Endodermal cell (in vitro differentiated cells): ENCODE measurements around the gene BTBD2. TPM values are rescaled to one million over a fixed set of nuclear protein-coding genes. Genes with fewer than 3 reads are reported as not detected.
A peak's percentile ranks its signal among the peaks of the same experiment; 100 is the strongest.

Source experiments
- DNase-seq: peaks from one replicate; pipeline ENCODE4 v3.0.0-alpha.2; 2017
- H3K27ac ChIP-seq: 2 replicates; pipeline ENCODE4 v1.5.1; 2013; ENCODE audit warnings: mild to moderate bottlenecking, low read depth, low read length, moderate library complexity
- H3K27me3 ChIP-seq: 2 replicates; pipeline ENCODE4 v1.6.1; 2013; ENCODE audit warnings: mild to moderate bottlenecking, low read length, moderate library complexity; ENCODE audit not compliant: insufficient read depth, control insufficient read depth, poor library complexity, severe bottlenecking
- H3K36me3 ChIP-seq: 2 replicates; pipeline ENCODE4 v1.7.0; 2013; ENCODE audit warnings: mild to moderate bottlenecking, low read length, moderate library complexity; ENCODE audit not compliant: control insufficient read depth, insufficient read depth
- H3K4me1 ChIP-seq: one replicate; pipeline ENCODE4 v1.7.0; 2013; ENCODE audit warnings: low read length; ENCODE audit not compliant: control insufficient read depth, insufficient read depth
- H3K4me3 ChIP-seq: 2 replicates; pipeline ENCODE4 v1.5.1; 2013; ENCODE audit warnings: mild to moderate bottlenecking, low read length, moderate library complexity
- H3K9ac ChIP-seq: 2 replicates; pipeline ENCODE4 v1.6.1; 2013; ENCODE audit warnings: mild to moderate bottlenecking, low read length, moderate library complexity; ENCODE audit not compliant: poor library complexity, severe bottlenecking; ENCODE audit errors: extremely low read depth
- H3K9me3 ChIP-seq: 2 replicates; pipeline ENCODE4 v1.6.1; 2013; ENCODE audit warnings: mild to moderate bottlenecking, low read length, moderate library complexity; ENCODE audit not compliant: control insufficient read depth
- H3K27ac Mint-ChIP-seq: 2 replicates; pipeline ENCODE4 v1.8.0; 2020; ENCODE audit warnings: mixed read lengths
- H3K27me3 Mint-ChIP-seq: 2 replicates; pipeline ENCODE4 v1.8.0; 2021; ENCODE audit warnings: mild to moderate bottlenecking, mixed read lengths; ENCODE audit not compliant: insufficient read depth
- H3K36me3 Mint-ChIP-seq: 2 replicates; pipeline ENCODE4 v1.8.0; 2020; ENCODE audit warnings: low read depth, mixed read lengths
- H3K4me1 Mint-ChIP-seq: 2 replicates; pipeline ENCODE4 v1.8.0; 2020; ENCODE audit warnings: mixed read lengths
- H3K4me3 Mint-ChIP-seq: 2 replicates; pipeline ENCODE4 v1.8.0; 2020; ENCODE audit warnings: mild to moderate bottlenecking, moderate library complexity, mixed read lengths
- H3K9me3 Mint-ChIP-seq: 2 replicates; pipeline ENCODE4 v1.8.0; 2020; ENCODE audit warnings: mild to moderate bottlenecking, mixed read lengths
- WGBS, 2 experiments: methylation state at CpG; one replicate each; pipeline versions ENCODE4 v1.1.5 to v1.1.7; 2013; ENCODE audit warnings: missing lambda C conversion rate in 2 of 2, mixed read lengths in 1 of 2; ENCODE audit not compliant: insufficient coverage in 1 of 2, insufficient read length in 1 of 2; 5-methylcytosine and 5-hydroxymethylcytosine counted together
- total RNA-seq, 2 donors: library from RNA; stranded (reverse); fragmentation: NEBNext Ultra II Directional in 1 of 2; extraction: Animal tissue kit (Norgen Biotek cat#: 25700) in 1 of 2; gene quantifications; 2 replicates in 1 of 2; 3 replicates in 1 of 2; pipeline ENCODE4 v1.2.1, GENCODE V29; 2021
- TF ChIP-seq, protein P1 (sequence below): fragments of 200-600 bp; sonication (generic); conservative IDR thresholded peaks from 2 replicates; pipeline ENCODE4 v1.5.0; 2021; ENCODE audit warnings: antibody characterized with exemption, mild to moderate bottlenecking

The BTBD2 gene
- total RNA-seq, 2 donors from 2014 or later = 107 to 112 TPM

DNA sequence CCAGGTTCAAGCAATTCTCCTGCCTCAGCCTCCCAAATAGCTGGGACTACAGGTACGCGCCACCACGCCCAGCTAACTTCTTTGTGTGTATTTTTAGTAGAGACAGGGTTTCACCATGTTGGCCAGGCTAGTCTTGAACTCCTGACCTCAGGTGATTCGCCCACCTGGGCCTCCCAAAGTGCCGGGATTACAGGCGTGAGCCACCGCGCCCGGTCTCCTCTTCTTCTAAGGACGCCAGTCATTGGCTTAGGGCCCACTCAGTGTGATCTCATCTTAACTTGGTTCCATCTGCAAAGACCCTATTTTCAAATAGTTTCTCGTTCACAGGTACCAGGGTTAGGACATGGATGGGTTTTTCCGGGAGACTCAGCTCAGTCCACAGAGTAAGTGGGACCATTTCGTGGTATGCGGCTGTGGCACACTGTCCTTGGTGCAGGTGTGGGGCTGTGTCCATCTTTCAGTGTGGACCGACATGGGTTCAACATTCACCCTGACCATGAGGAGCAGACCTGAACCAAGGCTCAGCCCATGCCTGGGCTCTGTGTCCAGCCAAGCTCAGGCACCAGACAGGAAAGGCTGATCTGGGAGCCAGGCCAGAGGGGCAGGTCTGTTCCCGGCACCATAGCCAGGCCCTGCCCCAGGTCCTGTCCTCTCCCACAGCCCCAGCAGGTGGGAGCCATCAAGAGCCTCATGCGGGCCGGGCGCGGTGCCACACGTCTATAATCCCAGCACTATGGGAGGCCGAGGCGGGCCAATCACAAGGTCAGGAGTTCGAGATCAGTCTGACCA lies 38.3 kb upstream of the BTBD2 start:
- Histone ChIP-seq H3K36me3 (no peaks in the 10 kb centered on the region), H3K4me1 (peaks cover 10% of the 10 kb centered on the region), H3K27ac (no peak overlapping the region), H3K4me3 (no peak overlapping the region), H3K27me3 (no peaks in the 10 kb centered on the region), H3K9me3 (no peaks in the 10 kb centered on the region), H3K9ac (no peak overlapping the region)
- Mint-ChIP-seq H3K27me3 (no peaks in the 10 kb centered on the region), H3K9me3 (no peaks in the 10 kb centered on the region), H3K27ac (no peak overlapping the region), H3K36me3 (no peaks in the 10 kb centered on the region), H3K4me3 (no peak overlapping the region), H3K4me1 (peaks cover 2% of the 10 kb centered on the region)
- no peak for DNase-seq
- WGBS, 2 experiments = 94 to 96% methylated on average over 22 to 24 of the region's 24 CpGs
- TF ChIP-seq, protein P1, sequence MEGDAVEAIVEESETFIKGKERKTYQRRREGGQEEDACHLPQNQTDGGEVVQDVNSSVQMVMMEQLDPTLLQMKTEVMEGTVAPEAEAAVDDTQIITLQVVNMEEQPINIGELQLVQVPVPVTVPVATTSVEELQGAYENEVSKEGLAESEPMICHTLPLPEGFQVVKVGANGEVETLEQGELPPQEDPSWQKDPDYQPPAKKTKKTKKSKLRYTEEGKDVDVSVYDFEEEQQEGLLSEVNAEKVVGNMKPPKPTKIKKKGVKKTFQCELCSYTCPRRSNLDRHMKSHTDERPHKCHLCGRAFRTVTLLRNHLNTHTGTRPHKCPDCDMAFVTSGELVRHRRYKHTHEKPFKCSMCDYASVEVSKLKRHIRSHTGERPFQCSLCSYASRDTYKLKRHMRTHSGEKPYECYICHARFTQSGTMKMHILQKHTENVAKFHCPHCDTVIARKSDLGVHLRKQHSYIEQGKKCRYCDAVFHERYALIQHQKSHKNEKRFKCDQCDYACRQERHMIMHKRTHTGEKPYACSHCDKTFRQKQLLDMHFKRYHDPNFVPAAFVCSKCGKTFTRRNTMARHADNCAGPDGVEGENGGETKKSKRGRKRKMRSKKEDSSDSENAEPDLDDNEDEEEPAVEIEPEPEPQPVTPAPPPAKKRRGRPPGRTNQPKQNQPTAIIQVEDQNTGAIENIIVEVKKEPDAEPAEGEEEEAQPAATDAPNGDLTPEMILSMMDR = no peak

DNA sequence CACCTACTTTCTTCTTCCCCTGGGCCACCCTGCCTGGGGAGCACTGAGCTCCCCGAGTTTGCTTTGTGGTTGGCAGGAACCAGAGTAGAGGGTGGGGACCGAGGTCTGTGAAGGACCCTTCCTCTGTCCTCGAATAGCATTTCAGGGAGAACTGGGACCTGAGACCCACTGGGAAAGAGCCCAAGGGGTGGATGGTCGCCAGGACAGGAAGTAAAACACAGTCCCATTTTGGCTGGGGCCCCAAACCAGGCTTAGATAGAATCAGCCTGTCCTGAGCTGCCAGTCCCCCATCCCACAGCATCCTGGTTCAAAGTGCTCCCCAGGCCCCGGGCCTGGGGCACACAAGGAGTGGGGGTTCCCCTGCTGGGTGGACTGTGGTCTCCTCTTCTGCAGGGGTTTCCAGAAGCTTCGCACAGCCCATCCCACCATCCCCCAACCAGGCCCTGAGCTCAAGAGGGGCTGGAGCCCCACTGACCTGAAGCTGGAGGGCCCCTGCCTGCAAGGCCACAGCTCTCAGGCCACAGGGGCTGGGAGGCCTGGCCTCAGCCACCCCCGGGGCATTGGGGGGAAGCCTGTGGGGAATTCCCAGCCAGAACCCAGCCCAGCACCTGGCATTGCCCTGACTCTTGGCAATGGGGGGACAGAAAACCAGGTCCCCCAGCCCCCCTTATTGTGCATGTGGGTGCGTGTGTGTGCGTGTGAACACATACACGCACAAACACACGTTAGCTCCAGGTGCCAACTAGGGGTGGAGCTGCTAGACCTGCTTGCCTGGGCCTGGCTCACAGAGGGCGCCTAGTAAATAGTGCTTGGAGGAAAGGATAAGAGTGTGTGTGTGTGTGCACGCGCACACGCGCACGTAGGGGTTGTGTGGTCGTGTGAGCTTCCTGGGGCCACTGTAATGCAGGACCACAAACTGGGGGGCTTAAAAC lies 36.5 kb upstream of the BTBD2 start:
- no peaks in the 10 kb centered on the region for H3K9me3 Mint-ChIP-seq
- H3K27me3 ChIP-seq = no peaks in the 10 kb centered on the region
- no peaks in the 10 kb centered on the region for H3K36me3 Mint-ChIP-seq
- peak overlapping the region; percentile 58 for H3K27ac ChIP-seq
- H3K4me3 ChIP-seq = peak overlapping the region; percentile 65
- no peaks in the 10 kb centered on the region for H3K9me3 ChIP-seq
- no peak for DNase-seq
- TF ChIP-seq, protein P1 = no peak
- 82 to 89% methylated on average over 14 to 18 of the region's 18 CpGs for WGBS, 2 experiments
- H3K4me3 Mint-ChIP-seq = peak overlapping the region; percentile 66
- H3K4me1 ChIP-seq = peaks cover 10% of the 10 kb centered on the region
- no peaks in the 10 kb centered on the region for H3K27me3 Mint-ChIP-seq
- peak overlapping the region; percentile 55 for H3K27ac Mint-ChIP-seq
- H3K4me1 Mint-ChIP-seq = no peaks in the 10 kb centered on the region
- H3K9ac ChIP-seq = peak overlapping the region; percentile 70
- peaks cover 5% of the 10 kb centered on the region for H3K36me3 ChIP-seq

DNA sequence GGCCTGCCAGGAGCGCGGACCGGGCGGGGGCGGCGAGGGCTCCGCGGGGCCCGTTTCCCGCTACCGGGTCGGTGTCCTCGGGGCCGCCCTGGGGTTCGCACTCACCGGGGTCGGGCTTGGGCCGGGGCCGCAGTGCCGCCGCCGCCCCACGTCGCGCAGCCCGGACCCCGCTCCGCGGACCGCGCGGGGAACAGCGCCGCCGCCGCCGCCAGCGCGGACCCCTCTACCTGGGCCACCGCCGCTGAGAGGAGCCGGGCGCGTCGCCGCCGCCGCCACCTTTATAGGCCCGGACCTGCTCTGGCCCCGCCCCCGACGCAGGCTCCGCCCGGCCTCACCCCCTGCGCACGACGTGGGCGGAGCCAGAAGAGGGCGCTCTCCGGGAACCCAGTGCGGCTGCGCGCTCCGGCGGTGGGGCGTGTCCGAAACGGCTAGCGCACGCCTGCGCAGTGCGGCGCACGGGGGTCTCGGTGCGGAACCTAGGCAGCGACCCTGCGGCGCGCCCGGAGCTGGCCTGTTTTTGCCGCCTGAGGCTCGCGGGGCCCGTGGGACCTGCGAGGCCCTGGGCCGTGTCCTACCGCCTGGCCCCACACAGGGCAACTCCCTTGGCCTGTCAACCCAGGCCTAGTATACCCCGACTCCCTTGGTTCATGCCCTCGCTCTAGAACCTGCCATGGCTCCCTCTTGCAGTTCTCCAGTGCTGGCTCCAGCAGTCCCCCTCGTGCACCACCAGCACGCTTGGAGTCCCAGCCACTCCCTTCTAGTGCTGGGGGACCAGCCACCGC lies 35.7 kb upstream of the BTBD2 start, which contains the start of gene MKNK2:
Gene MKNK2 (minus strand): TSS at position 254 of the 782 bp plus-strand sequence. CDS start 393 bp downstream, outside the sequence.
- Mint-ChIP-seq H3K27ac (peak within 1 kb of the TSS; percentile 55), H3K9me3 (no peaks in the 10 kb centered on the region), H3K4me1 (no peaks in the 10 kb centered on the region), H3K36me3 (no peaks in the 10 kb centered on the region), H3K4me3 (peak within 1 kb of the TSS; percentile 66), H3K27me3 (no peaks in the 10 kb centered on the region)
- Histone ChIP-seq H3K27me3 (no peaks in the 10 kb centered on the region), H3K9me3 (no peaks in the 10 kb centered on the region), H3K9ac (peak within 1 kb of the TSS; percentile 77), H3K36me3 (peaks cover 7% of the 10 kb centered on the region), H3K4me1 (peaks cover 10% of the 10 kb centered on the region), H3K4me3 (peak within 1 kb of the TSS; percentile 88), H3K27ac (peak within 1 kb of the TSS; percentile 58)
- TF ChIP-seq, protein P1 = peak; percentile 70
- DNase-seq = peak; percentile 97
- WGBS, 2 experiments = 3 to 8% methylated on average over 31 to 93 of the region's 93 CpGs
